ENCODE measurements around the gene AMPD1. TPM values are rescaled to one million over a fixed set of nuclear protein-coding genes. Genes with fewer than 3 reads are reported as not detected.

The AMPD1 gene
- total RNA-seq, 1 donor from 2014 or later = not detected

DNA sequence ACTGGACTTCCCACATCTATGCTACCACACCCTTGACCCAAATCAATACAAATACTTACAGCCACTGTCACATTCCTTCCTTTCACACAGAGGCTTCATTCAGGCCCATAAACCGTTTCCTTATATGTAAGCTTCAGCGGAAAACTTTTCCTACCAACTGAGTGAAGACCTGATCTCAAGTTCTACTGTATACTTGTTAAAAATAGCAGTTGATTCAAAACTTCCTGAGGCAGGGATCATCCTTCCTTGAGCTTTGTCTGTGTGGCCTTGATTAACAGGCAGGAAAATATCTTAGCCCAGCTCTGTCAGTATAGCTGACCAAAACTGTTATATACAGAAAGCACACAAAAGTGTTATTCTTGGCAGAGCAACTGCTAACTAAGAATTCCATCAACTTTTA is 68.2 kb downstream of the AMPD1 start:
- Mint-ChIP-seq H3K4me1 (ENCODE audit: unreplicated experiment) (peaks cover 10% of the 10 kb centered on the region), H3K27ac (ENCODE audit: unreplicated experiment) (peak overlapping the region; percentile 40), H3K36me3 (ENCODE audit: unreplicated experiment) (peaks cover 7% of the 10 kb centered on the region), H3K27me3 (ENCODE audit: unreplicated experiment) (peaks cover 18% of the 10 kb centered on the region), H3K4me3 (ENCODE audit: unreplicated experiment) (no peak overlapping the region), H3K9me3 (ENCODE audit: unreplicated experiment) (no peaks in the 10 kb centered on the region)
- TF ChIP-seq, protein P1, sequence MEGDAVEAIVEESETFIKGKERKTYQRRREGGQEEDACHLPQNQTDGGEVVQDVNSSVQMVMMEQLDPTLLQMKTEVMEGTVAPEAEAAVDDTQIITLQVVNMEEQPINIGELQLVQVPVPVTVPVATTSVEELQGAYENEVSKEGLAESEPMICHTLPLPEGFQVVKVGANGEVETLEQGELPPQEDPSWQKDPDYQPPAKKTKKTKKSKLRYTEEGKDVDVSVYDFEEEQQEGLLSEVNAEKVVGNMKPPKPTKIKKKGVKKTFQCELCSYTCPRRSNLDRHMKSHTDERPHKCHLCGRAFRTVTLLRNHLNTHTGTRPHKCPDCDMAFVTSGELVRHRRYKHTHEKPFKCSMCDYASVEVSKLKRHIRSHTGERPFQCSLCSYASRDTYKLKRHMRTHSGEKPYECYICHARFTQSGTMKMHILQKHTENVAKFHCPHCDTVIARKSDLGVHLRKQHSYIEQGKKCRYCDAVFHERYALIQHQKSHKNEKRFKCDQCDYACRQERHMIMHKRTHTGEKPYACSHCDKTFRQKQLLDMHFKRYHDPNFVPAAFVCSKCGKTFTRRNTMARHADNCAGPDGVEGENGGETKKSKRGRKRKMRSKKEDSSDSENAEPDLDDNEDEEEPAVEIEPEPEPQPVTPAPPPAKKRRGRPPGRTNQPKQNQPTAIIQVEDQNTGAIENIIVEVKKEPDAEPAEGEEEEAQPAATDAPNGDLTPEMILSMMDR (IDR thresholded peaks at IDR 0.05) = no peak
- no peak for DNase-seq (ENCODE audit: extremely low spot score, unreplicated experiment)

DNA sequence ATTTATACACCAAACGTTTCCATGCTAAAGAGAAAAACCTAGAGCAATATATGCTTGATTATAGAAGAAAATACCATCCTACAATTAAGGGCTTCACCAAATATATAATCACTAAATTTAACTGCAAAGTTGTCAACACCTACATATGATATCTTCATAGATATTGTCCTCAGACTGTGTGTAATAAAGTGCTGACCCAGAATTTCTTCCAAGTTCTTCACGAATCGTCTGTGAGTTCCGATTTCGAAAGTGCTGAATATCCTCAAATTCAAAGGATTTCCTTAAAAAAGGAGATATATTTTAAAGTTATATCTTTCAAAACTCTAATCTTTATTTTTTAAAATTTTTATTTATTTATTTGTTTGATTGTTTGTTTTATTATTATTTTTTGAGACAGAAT is 72.0 kb downstream of the AMPD1 start:
- Mint-ChIP-seq H3K27ac (ENCODE audit: unreplicated experiment) (no peak overlapping the region), H3K4me3 (ENCODE audit: unreplicated experiment) (no peak overlapping the region), H3K4me1 (ENCODE audit: unreplicated experiment) (peaks cover 10% of the 10 kb centered on the region), H3K36me3 (ENCODE audit: unreplicated experiment) (peaks cover 5% of the 10 kb centered on the region), H3K9me3 (ENCODE audit: unreplicated experiment) (no peaks in the 10 kb centered on the region), H3K27me3 (ENCODE audit: unreplicated experiment) (peaks cover 32% of the 10 kb centered on the region)
- TF ChIP-seq, protein P1 (IDR thresholded peaks at IDR 0.05) = no peak
- no peak for DNase-seq (ENCODE audit: extremely low spot score, unreplicated experiment)

Other genes with a start within 250 kb of the AMPD1 start
- 32.2 and 33.3 TPM in 2 replicates for gene TRIM33, start 184.3 kb downstream of the AMPD1 start, total RNA-seq
- gene BCAS2, start 113.9 kb downstream of the AMPD1 start, total RNA-seq = 36.5 and 39.3 TPM in 2 replicates
- gene DENND2C, start 25.5 kb downstream of the AMPD1 start, total RNA-seq = 1.6 and 2.1 TPM in 2 replicates
- gene NRAS, start 21.2 kb upstream of the AMPD1 start, total RNA-seq = 35.9 TPM in 2 replicates
- 499 and 516 TPM in 2 replicates for gene CSDE1, start 62.4 kb upstream of the AMPD1 start, total RNA-seq
- gene SIKE1, start 85.1 kb upstream of the AMPD1 start, total RNA-seq = 57.2 and 60.4 TPM in 2 replicates
- not detected in 2 replicates for gene SYCP1, start 159.3 kb upstream of the AMPD1 start, total RNA-seq